ENCODE results near the gene CLDN18.

The CLDN18 gene

DNA sequence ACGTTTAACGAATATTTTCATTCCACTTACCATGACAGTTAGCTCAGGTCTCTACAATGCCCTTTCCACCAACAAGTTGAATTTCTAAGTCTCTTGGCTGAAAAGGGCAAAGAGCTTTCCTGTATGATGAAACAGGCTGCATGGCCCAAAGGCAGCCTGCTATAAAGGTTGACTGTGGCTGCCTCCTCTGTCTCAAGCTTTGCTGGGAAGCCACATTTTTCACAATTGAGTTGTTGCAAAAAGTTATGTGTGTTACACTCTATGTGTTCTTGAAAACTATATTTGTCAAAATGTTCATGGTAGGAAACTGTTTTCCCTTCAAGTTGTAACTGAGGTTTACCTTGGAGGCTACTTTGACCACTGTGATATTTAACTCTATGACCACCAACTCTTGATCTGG is 56.0 kb downstream of the CLDN18 start:
- no peak for DNase-seq

DNA sequence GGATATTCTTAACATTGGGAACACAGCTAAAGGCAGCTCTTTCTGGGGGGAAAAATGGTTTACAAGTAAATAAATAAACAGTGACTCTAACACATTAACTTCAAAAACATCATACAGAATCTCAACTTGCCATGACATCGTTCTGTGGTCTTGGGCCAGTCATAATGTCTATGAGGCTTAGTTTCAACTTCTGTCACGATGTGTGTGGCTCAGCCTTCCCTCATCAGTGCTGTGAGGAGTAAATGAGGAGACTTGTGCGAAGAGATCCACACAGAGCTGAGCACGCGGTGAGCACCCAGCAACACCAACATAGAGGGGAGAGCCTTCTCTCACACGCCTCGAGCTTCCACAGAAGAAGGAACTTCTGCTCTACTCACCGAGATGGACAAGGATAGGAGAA is 56.4 kb downstream of the CLDN18 start:
- no peak for DNase-seq

DNA sequence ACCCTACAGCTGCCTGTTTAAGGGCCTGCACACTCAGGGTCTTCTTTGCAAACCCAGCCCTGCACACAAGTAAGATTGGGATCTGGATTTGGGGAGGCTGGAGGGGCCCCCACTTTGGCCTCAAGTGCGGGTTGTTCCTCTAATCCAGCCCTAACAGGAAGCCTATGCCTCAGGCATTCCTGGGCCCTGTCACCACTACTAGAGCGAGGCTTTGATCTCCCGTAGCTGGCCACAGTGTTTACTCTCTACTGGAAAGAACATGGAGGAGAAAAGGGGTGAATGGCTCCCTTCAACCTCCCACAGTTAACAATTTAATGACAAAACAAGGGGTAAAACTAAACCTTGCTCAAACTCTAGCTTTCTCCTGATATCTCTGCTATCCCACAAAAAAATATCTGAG is 57.0 kb downstream of the CLDN18 start:
- DNase-seq: no peak

GRCh38 chr3:138068046-138068445 is 58.1 kb downstream of the CLDN18 start:
- no peak for DNase-seq

DNA sequence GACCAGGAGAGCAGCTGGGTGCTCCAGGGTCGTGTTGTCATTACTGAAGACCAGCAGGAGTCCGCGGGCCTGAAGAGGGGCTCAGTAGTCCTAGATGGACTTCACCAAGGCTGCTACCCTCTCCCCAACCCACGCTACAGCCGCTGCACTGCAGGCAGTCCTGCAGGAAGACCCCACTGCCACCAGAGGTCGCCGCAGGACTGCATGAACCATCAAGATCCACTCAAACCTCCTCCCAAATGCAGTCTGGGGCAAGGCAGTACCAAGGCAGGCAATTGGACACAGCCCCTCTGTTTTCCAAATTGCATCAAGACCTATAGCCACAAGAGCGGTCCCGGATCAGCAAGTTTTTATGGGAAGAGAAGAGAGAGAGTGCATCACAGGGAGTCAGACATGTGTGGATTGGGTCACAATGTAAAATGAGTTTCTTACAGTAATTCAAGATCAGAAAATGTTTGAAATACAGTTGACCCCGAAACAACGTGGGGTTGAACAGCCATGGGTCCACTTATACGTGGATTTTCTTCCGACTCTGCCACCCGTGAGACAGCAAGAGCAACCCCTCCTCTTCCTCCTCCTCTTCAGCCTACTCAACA is 58.7 kb downstream of the CLDN18 start:
- peak; percentile 74 for DNase-seq

DNA sequence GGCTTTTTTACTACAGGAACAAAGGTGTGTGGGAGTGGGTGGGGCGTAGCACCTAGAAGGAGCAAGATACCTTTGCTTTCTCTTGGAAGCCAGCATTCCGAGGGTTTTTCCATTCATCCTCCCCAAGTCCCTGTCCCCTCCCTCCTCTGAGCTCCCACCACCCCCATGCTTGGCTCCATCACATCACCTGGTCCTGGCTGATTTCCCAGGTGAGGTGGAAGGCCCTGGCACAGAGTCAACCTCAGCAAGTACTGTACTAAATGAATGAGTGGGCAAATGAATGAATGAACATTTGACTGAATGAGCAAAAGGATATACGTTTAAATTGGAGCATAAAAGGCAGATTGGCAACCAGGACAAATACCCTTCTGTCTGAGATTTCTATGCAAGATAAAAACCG is 60.0 kb downstream of the CLDN18 start:
- DNase-seq: no peak

GRCh38 chr3:138072796-138073195 is 62.8 kb downstream of the CLDN18 start:
- no peak for DNase-seq

- no peak for DNase-seq
Measured at GRCh38 chr3:138078096-138078495, 68.1 kb downstream of the CLDN18 start.

- no peak for DNase-seq
Measured at GRCh38 chr3:138078901-138079344, 69.0 kb downstream of the CLDN18 start.

GRCh38 chr3:138079901-138080300 is 69.9 kb downstream of the CLDN18 start:
- no peak for DNase-seq

DNA sequence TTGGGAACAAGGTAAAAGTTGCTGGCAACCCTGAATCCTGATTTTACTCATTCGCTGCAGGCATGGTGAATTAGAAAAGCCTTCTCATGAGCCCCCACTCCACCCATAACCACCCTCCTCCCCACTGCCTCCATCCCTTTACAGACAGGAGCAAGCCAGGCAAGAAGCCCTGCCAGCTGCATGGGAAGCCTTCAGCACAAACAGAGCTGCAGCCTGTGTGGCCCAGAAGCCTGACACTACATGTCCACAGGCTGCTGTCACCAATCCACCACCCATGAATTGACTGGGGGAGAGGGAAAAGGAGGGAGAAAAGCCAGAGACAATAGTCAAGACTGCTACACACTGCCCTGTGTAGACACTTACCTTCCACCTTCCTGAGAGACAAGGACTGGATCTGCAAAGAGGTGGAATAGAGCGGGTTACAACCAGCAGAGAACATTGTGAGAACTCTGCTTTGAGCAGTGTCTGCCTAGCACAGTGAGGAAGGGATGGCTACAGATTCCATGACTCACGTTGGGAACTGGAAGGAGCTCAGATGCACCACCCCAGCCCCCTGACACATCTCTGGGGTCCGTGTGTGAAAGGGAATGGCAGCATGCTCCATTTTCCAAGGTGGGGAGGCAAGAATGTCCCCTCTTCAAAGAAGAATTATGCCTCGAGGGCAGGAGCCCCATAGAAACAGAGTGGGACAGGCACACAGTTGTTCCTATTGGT is 71.6 kb downstream of the CLDN18 start:
- DNase-seq: no peak

DNA sequence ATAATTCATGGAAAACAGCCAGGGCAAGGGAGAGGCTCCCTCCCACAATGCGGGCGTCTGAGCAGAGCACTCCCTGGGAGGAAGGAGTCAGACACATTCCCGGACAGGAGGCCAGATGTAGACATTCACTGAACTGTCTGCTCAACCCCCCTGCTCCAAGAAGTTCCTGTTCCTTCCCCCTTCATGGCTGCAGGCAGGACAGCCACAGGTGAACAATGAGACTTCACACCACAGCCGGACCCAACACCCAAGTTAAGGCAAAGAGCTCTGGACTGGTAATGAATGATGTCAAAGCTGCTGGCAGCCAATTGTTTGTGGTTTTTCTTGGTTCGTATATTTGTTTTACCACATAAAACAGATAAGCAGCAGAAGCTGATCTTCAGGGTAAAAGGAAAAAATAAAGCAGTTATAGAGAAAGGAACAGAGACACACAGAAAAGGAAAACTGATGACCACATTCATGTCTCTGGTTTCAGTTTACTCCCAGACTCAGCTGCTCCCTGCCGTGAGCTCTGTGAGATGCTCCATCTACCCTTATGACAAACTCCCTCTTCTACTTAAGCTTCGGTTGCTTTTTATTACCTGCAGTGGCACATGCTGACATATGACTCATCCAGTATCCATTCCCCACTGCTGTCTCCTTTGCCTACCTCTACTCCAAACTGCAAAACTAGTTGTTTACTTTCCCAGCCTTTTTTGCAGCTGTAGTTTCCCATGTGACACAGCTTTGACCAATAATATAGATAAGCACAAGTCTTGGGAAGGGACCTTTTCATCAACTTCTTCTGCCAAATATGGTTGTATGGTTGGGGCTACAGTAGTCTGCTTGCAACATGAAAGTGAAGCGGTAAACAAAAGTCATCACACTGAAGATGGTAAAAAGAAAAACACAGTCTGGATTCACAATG is 72.4 kb downstream of the CLDN18 start:
- peak; percentile 5 for DNase-seq

- DNase-seq: no peak
Measured at GRCh38 chr3:138082992-138083386, 73.0 kb downstream of the CLDN18 start.

Measured in activated CD4-positive, alpha-beta T cell treated with anti-CD3 and anti-CD28 coated beads, Interleukin-2, amount 50 U/mL, for 1 hour (primary cell).